HG03520 (cell line): ENCODE measurements around the gene PTGDS.

Experiments
- ATAC-seq: cut with Tn5 transposase; IDR thresholded peaks from one replicate; pipeline ENCODE4 v1.9.1; 2021; ENCODE audit warnings: mild to moderate bottlenecking, moderate library complexity; ENCODE audit not compliant: unreplicated experiment

The PTGDS gene

GRCh38 chr9:136972335-136972734, 5.0 kb upstream of the PTGDS start:
- no peak for ATAC-seq

GRCh38 chr9:136972743-136973142, 4.6 kb upstream of the PTGDS start:
- ATAC-seq, result no peak

DNA sequence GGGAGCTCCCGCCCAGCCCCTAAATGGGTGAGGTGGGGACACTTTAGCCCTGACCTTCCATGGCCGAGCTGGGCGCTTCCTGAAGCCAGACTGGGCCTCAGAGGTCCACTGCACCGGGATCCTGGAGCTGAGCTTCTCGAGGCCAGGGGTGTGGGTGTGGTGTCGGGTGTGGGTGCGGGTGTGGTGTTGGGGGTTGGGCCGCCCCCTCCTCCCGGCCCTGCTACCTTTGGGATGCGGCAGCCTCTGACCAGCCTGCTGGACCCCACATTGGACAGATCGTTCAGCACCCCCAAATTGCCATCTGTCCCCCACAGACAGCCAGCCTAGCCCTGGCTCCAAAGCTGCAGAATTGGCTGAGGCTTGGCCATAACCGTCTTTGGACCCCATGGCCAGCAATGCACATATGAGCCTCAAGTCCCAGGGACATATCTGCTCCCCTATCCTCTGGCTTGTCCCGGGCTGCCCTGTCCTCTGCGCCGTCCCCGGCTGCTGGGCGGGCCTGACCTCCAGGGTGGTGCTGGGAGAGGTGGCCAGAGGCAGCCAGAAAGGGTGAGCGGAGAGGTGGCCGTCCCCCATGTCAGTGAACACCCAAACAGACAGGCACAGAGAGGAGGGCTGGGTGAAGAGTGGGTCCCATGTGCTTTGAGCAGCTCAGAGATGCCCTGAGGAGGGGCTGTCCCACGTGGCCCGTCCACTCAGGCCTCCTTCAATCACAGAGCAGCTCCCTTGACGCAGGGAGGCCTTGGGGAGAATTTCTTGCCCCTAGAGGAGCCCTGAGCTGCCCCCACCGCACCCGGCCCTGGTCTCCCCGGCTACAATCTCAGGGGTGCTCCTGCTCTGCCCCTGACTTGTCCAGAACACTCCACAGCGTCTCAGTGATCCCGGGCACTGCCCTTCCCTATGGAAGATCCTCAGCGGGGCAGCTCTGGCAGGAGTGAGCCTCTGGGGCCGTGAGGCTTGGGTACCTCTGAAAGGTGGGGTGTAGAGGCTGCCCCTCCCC, 3.4 kb upstream of the PTGDS start:
- no peak for ATAC-seq

DNA sequence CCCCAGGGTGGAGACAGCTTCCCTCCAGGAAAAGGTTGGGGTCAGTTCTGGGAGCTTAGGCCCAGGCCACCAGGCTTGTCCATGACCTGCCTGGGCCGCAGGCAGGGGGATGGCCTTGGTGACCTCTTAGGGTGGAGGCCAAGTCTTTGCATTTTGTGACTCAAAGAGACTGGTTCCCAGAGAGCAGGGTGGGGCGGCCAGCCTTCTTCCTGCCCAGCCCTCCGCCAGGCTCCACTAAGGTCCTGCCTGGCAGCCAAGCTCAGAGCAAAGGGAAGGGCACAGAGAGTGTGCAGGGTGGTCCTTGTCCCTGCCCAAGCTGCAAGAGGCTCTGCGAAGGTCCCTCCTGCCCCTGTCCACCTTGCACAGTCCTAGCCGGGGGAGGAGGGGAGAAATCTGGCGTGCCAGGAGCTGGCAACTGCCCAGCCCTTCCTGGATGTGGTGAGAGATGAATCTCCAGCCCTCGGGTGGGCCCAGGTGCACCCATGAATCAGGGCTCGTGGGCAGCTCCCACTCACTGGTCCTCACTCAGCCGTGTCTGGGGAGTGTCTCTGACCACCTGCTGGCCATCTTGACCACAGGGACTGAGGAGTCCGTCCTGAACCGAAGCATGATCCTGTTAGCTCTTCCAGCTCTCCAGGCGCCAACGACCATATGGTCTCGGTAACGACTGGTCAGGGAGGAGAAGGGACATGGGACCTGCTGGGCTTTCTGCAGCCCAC, 2.3 kb upstream of the PTGDS start:
- no peak for ATAC-seq

DNA sequence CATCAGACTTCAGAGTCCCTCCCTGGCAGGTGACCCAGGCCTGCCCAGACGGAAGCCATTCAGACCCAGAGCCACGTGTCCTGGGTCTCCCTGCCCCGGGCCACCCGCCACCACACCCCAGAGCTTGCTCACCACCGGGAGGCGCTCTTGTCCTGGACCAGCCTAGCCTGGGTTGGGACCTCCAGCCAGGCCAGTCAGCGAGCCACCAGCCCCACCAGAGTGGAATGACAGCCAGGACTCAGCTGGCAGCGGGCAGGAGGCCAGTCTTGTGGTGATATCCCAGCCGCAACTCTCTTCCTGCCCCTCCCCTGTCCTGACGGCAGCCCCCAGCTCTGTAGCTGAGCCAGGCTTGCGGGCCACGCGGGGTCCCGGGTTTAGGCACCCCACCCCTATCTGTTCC, 1.7 kb upstream of the PTGDS start:
- ATAC-seq, result no peak

DNA sequence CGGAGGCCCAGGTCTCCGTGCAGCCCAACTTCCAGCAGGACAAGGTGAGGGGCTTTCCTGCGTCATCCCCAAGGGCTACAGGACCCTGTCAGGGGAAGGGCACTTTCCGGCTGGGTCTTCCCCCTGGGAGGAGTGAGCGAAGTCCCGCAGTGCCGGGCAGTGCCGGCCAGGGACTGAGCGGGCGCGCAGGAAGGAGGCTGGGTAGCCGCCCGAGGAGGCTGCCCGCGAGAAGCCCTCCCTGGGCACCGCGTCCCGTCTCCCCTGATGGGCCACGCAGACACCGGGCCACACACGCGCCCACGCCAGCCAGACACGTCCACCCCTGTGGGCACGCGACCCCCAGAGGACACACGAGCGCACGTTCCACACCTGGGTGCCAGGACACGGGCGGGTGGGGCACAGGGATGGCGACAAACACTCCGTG, 357 bp downstream of the PTGDS start:
- no peak for ATAC-seq

DNA sequence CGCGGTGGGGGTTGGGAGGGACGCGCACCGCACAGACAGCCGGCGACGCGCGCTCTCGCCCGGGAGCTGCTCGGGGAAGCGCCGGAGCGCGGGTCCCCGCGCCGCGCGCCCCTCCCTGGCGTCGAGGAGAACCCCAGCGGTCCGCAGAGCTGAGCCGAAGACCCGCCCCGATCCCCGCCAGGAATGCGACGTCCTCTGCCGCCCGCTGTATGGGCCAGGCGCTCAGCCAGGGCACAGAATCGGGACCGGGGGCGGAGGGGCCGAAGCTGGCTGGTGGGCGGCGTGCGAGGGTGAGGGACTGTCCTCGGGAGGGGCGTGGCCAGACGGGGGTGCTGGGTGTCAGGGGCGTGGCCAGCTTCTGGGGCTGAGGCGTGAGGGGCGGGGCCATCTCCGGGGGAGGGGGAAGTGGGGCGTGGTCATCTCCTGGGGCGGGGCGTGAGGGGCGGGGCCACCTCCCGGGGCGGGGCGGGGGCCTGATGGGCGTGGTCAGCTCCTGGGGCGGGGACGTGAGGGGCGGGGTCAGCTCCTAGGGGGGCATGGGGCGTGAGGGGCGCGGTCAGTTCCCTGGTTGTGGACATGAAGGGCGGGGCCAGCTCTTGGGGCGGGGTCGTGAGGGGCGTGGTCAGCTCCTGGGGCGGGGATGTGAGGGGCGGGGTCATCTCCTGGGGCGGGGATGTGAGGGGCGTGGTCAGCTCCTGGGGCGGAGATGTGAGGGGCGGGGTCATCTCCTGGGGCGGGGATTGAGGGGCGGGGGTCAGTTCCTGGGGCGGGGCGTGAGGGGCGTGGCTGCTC, 965 bp downstream of the PTGDS start:
- ATAC-seq, result no peak

DNA sequence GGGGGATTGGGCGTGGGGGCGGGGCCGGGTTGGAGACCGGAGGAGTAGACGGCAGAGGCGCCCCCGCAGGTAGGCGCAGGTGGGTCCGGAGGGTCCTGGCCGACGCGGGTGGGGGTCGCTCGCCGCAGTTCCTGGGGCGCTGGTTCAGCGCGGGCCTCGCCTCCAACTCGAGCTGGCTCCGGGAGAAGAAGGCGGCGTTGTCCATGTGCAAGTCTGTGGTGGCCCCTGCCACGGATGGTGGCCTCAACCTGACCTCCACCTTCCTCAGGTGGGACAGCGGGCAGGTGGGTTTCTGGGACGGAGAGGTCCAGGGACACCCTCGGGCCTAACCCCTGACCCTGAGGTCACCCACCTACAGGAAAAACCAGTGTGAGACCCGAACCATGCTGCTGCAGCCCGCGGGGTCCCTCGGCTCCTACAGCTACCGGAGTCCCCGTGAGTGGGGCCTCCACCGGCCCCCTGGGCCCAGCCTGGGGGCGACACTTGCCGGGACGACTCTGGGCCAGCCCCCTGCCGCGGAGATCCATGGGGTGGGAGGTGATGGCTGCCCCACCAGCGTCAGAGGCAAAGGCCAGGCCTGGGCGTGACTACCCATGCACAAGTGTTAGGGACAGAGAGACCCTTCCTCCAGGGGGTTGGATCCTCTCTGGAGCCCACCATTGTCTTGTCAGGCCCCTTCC, 1.7 kb downstream of the PTGDS start:
- no peak for ATAC-seq

DNA sequence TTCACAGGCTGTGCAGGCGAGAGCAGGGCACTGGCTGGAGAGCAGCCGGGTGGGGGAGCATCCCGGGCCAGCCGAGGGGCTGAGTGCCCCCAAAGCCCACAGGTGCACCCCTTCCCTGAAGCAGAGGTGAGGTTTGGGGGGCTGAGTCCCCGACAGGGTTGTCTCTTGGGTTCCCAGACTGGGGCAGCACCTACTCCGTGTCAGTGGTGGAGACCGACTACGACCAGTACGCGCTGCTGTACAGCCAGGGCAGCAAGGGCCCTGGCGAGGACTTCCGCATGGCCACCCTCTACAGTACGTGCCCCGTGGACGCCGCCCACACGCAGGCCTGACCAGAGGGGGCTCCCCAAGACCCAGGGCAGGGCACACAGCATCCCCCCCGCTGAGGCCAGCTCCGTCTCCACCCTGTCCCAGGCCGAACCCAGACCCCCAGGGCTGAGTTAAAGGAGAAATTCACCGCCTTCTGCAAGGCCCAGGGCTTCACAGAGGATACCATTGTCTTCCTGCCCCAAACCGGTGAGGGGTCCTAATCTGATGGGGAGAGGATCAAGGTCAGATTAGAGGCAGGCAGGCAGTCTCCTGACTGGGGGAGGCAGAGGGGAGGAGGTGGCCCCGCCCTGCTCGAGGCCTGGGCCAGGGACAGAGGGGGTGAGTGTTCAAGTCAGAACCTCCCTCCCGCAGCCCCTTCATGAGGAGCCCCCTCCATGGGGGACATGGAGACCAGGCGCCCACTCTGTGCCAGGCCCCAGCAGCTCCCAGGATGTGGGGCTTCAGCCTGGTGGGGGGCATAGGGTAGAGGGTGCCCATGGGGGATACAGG, 2.7 kb downstream of the PTGDS start:
- ATAC-seq, result no peak

- no peak for ATAC-seq
Measured at GRCh38 chr9:136980669-136981478, 3.6 kb downstream of the PTGDS start.

- no peak for ATAC-seq
Measured at GRCh38 chr9:136981588-136982231, 4.4 kb downstream of the PTGDS start.

DNA sequence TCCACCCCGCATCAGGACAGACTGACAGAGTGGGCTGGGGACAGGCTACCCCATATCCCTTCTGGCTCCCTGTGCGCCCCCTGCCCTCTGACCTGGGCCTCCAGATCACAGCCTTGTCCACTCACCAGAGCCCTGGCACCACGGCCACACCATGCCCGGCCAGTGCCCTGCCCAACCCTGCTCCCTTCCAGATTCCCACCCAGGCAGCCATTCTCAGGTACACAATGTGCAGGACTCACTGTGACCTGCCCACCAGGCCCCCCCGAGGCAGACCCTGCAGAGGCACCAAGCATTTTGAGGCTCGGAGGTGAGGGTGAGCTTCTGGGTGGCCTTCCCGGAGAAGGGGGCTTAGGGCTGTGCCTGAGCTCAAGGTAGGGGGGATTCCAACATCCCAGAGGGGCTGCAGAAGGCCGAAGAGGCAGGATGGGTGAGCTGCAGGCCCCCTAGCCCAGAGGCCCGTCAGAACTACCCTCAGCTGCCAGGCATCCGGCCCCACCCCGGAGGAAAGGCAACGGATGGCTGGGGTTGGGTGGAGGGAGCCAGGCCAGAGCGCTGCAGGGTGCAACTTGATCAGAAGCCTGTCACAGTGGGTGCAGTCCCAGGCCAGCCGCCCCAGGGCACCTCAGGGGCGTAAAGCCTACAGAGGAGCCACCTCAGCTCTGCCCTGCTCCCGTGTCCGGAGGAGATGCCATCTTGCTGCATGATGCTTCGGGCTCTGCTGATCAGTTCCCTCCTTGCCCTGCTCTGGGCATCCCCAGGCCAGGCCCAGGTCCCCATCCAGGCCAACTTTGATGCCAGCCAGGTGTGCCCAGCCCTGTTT, 5.1 kb downstream of the PTGDS start, which contains the start of gene LCNL1:
TSS of gene LCNL1 (plus strand) at position 762 of the 820 bp plus-strand sequence. CDS start 594 bp downstream, outside the sequence.
- no peak for ATAC-seq

DNA sequence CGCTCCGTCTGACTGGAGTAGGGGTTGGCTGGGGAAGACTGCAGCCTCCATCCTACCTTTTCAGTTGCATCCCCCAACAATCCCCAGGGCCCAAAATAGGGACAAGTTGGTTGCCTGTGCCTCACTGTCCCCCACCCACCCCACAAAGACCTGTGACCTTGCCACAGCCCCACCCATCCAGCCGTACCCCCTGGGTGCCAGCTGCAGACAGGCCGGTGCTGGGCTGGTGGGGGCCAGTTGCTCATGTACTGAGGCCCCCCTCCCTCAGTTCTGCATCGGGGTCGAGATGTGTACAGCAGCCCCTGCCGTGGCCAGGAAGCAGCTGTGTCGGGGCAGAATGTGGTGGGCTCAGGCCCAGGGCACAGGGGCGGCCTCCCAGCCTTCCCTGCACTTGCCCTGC, 5.9 kb downstream of the PTGDS start:
- ATAC-seq, result no peak

GRCh38 chr9:136983656-136984314, 6.5 kb downstream of the PTGDS start:
- no peak for ATAC-seq

DNA sequence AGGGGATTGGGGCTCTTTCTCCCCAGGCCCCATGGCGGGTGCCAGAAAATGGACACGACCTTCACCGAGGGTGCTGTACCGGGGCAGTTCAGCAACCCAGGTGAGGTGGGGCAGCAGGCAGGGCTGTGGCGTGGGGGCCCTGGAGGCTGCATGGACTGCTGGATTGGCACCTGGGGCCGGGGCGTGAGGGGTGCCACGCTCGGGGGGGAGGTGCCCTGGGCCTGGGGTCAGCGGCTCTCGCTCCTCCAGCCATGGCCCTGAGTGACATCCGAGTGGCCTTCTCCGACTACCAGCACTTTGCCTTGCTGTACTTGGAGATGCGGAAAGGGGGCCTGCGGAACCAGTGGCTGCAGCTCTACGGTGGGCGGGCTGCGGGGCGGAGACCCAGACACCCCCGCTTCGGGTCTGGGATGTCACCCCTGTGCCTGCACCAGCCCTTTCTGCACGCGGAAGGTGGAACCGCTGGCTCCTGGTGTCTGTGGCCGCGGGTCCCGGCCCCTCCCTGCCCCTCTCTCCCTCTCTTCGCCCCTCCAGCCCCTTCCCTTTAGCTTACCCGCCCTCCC, 7.2 kb downstream of the PTGDS start:
- no peak for ATAC-seq

GRCh38 chr9:136985027-136985602, 7.8 kb downstream of the PTGDS start:
- no peak for ATAC-seq
